Measurements from ENCODE around the gene ADGRE3. TPM values are rescaled to one million over a fixed set of nuclear protein-coding genes. Genes with fewer than 3 reads are reported as not detected.

Gene ADGRE3
- total RNA-seq, 1 experiment from 2014 or later: not detected

Other genes with a start within 250 kb of the ADGRE3 start
- gene PKN1, start 241.5 kb downstream of the ADGRE3 start, total RNA-seq (2014; rRNA removed; shearing (Covaris generic)): 63.5 and 66.2 TPM in 2 replicates
- gene PTGER1, start 199.5 kb downstream of the ADGRE3 start, total RNA-seq (2014; rRNA removed; shearing (Covaris generic)): 1.2 and 1.7 TPM in 2 replicates
- 67.4 and 71.1 TPM in 2 replicates for gene GIPC1, start 178.7 kb downstream of the ADGRE3 start, total RNA-seq (2014; rRNA removed; shearing (Covaris generic))
- gene DNAJB1, start 156.4 kb downstream of the ADGRE3 start, total RNA-seq (2014; rRNA removed; shearing (Covaris generic)): 166 and 178 TPM in 2 replicates
- gene TECR, start 145.2 kb downstream of the ADGRE3 start, total RNA-seq (2014; rRNA removed; shearing (Covaris generic)): 188 and 189 TPM in 2 replicates
- gene NDUFB7, start 102.8 kb downstream of the ADGRE3 start, total RNA-seq (2014; rRNA removed; shearing (Covaris generic)): 240 and 323 TPM in 2 replicates
- 0.04 TPM in 1 of 2 replicates, not detected in the other for gene CLEC17A, start 91.8 kb downstream of the ADGRE3 start, total RNA-seq (2014; rRNA removed; shearing (Covaris generic))
- gene ZNF333, start 15.2 kb upstream of the ADGRE3 start, total RNA-seq (2014; rRNA removed; shearing (Covaris generic)): 13.0 and 14.4 TPM in 2 replicates
- gene ADGRE2, start 103.7 kb upstream of the ADGRE3 start, total RNA-seq (2014; rRNA removed; shearing (Covaris generic)): 0.66 and 0.85 TPM in 2 replicates
- gene OR7A5, start 160.3 kb upstream of the ADGRE3 start, total RNA-seq (2014; rRNA removed; shearing (Covaris generic)): not detected in 2 replicates
- 0.02 TPM in 1 of 2 replicates, not detected in the other for gene OR7C1, start 160.3 kb upstream of the ADGRE3 start, total RNA-seq (2014; rRNA removed; shearing (Covaris generic))
- not detected in 2 replicates for gene OR7A10, start 174.1 kb upstream of the ADGRE3 start, total RNA-seq (2014; rRNA removed; shearing (Covaris generic))
- gene OR7A17, start 211.3 kb upstream of the ADGRE3 start, total RNA-seq (2014; rRNA removed; shearing (Covaris generic)): not detected in 2 replicates